Cardiac septum (tissue), 1 donor: ENCODE data around the gene KLK8. TPM values are rescaled to one million over a fixed set of nuclear protein-coding genes. Genes with fewer than 3 reads are reported as not detected.

Experiments used
- DNase-seq: peaks from one replicate; pipeline ENCODE4 v3.0.0-alpha.2; 2020; ENCODE audit warnings: low spot score
- intact Hi-C: fragments of 100-400 bp; cut with DNase I; formaldehyde crosslinking; loops from one replicate; pipeline ENCODE4 v1.14.0; 2022
- total RNA-seq: library from RNA; stranded (reverse); fragmentation: NEBNext Ultra II Directional; extraction: Animal tissue kit (Norgen Biotek cat#: 25700); gene quantifications from one replicate; pipeline ENCODE4 v1.2.1, GENCODE V29; 2021
- donor health status: DM: no; HTN: no; CAD: no.

The KLK8 gene
- total RNA-seq, 1 donor from 2014 or later, result not detected

DNA sequence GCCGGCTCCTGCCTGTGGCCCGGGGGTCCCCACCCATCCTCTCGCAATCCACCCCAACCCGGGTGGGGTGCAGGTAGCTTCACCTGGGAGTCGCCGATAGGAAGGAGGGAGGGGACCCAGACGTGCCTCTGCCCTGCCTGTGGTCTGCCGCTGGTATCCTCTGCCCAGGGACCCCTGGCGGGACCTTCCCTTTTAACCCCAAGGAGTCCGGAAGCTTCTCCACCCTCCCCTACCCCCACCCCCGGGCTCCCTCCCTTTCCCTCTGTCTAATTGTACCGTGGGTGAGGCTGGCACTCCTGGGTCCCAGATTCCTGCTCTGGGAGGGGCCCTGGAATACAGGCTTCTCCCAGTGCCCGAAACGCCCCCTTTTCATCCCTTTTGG lies 18.1 kb upstream of the KLK8 start, which contains the start of gene KLK10:
Gene KLK10 (minus strand): TSS at position 166 of the 382 bp plus-strand sequence. CDS start 579 bp downstream, outside the sequence.
- DNase-seq, result no peak
- intact Hi-C loops, result no loop called here

DNA sequence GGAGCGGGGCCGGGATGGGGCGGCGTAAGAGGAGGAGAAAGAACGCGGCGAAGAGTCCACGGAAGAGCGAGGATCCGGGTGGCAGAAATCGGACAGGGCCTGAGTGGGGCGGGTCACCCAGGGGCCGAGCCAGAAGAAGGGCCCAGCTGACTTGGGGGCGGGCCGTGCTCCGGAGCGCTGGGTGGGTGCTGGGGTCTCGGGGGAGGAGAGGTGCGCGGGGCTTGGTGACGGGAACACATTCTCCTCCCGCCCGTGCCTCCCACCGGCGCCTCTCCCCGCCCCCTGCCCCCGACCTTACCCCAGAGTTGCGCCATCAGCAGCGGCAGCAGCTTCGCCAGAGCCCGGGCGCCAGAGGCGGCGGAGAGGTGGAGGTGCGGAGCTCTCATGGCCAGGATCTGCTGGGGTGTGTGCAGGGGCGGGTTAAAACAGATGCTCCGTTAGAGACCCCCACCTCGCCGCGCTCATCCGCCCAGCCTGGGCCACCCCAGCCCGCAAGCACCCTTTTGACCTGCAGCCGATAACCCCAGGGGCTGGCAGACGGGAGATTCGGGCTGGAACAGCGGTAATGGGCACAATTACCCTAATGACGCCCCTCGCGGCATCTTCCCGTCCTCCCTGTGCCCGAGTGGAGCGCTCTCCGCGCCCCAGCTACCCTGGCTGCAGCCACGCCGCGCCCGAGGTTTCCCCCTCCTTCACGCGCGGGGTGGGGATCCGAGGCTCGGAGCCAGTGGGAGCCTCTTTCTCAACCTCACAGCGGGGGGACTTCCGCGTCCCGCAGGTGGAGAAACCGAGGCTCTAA lies 17.5 kb upstream of the KLK8 start:
- intact Hi-C loops, result no loop called here
- no peak for DNase-seq

DNA sequence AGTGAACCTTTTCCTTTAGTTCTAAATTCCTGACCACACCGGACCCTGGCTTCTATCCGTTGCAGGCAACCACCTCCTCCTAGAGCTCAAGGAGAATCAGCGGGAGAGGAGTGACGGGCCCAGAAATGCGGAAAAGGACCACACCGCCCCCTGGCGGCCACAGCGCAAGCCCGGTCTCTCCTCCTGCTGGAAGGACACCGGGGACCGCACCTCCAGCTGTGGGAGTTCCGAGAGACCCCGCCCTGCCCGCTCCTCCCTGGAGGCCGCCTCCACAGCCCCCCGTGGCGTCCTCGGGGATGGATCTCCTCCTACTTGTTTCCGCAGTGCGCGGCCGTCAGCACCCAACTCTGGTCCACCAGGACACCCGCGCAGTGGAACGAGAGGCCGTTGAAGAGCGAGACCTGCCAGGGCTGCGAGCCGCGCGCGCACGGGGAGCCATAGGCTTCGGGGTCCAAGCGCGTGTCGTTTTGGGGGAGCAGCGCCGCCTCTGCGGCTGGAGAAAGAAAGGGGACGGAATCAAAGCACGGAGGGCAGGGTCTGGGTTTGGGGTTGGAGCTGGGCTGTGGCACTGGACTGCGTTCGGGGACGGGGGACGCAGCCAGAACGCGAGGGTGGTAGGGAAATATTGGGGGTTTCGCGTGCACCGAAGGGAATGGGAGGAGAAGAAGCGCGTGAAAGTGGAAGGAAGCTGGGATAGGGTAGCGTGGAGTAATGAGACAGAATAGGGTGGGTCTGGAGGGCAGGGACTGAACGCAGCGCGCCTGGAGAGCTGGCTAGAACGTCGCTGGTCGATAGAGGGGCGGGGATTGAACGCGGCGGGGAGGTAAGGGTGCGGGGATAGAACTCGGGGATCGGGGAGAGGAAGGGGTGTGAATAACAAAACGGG lies 15.6 kb upstream of the KLK8 start:
- intact Hi-C loops, result no loop called here
- no peak for DNase-seq

DNA sequence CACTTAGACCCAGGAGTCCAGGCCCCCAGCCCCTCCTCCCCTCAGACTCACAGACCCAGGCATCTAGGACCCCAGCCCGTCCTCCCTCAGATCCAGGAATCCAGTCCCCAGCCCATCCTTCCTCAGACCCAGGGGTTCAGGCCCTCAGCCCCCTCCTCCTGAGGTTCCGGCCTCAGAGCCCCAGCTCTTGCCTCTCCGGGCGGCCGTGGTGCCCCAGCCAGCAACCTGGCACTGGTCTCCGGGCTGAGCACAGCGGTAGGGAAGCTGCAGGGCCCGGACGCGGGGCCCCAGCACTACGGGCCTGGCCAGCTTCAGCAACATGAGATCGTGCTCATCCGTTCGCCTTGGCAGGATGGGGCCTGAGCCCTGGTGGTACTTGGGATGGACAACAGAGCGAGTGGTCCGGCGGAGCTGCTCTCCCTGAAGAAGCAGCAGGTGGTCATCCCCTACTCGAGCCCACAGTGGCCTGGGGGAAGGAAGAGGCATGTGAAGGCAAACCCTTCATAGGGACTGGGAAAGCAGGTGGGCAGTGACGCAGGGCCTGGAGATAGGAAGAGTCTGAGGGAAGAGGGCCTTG lies 14.4 kb upstream of the KLK8 start:
- intact Hi-C loops, result no loop called here
- no peak for DNase-seq

DNA sequence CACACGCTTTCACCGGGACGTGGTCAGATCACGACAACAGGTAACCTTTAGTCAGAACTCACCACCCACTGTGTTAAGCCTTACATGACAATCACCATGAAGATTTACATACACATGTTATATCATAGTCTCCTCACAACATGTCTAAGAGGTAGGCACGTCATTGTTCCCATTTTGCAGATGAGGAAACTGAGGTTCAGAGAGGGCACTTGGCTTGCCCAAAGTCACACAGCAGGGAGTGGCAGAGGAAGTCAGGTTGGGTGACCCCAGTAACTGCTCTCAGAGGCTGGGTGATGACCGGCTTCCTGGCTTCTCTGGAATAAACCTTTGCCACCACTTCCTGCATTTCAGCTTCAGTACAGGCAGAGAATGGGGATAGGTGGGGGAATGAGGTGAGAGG lies 12.8 kb upstream of the KLK8 start:
- intact Hi-C loops, result no loop called here
- no peak for DNase-seq

DNA sequence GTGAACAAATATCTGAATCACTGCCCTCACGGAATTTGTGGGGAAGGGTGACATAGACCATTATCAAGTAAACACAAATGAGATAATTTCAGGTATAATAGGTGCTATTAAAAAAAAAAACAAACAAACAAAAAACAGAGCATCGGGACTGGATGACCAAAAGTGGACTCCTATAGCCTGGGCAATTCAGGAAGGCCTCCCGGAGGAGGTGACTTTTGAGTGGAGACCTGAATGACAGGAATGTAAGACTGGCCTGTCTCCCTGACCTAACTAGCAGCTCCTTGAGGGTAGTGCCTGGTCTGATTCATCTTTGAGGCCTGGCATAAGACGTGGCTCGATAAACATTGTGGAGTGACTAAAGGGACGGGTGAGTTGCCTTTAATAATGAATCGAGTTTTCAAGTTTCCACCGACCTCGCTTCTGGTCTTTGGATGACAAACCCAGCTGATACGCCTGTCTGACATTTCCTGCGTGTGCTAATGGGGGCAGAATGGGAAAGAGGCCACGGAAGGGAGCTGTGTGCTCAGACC lies 11.3 kb upstream of the KLK8 start:
- no peak for DNase-seq
- intact Hi-C loops, result no loop called here

DNA sequence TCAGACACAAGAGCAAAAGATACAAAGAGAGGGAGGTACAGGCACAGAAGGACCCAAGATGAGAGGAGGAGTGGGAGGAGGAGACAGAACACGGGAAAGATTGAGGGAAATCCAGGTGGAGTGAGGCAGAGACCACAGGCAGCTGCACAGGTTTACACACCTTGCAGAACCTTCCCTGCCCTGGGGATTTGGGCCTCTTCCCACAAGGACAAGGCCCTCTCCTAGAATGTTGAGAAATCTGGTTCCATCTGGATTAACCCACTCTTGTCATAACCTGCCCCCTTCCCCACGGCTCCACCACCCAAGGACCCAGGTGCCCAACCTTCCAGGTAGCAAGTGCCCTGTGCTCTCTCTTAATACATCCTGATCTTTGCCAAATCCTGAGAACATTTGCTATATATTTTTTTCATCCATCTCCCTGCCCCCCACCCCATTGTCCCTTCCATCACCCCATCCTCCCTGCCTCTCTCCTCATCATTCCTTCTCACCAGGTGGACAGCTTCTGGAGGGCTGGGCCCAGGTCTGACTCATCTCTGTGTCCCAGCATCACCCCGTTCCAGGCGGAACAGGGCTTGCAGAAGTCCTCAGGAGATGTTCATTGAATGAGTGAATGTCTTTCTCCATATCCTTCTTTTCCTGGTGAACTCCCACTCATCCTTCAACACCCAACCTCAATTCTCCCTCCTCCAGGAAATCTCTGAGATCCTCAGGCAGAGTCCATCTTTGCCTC lies 8.8 kb upstream of the KLK8 start:
- DNase-seq, result peak; percentile 58
- intact Hi-C loops, result no loop called here

DNA sequence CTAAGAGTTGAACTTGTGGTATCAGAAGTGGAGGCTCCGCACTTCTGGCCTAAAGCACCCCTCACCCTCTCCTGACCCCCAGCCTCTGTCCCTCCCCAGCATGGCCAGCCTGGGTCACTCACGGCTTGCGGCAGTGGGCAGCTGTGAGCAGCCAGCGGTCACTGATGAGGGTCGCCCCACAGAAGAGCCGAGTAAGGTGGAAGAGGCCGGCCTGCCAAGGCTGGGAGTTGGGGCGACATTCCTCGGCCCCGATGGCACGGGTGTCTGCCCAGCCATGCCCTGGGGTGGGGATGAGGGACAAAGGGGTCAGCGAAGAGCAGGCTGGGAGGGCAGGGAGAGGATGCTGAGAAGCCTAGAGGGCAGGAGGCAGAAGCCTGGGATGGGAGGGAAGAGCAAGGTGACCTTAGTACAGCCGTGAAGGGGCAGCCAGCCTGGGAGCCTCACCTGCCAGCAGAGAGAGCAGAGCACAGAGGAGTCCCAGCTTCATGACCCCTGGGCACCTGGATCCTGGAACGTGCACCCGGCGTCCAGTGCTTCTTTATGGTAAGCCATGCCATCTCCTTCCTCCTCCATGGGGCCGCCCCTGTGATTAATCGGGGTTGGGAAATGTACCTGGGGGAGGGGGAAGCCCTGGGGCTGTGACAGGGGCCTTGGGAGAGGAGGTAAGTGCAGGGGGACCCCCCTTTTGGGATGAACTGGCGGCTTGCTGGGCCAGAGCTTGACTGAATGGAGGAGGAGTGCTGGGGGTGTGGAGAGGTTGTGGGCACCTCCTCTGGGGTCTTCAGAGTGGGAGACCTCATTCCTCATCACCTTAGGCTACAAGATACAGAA lies 7.9 kb upstream of the KLK8 start:
- peak; percentile 63 for DNase-seq
- intact Hi-C loops, result no loop called here

DNA sequence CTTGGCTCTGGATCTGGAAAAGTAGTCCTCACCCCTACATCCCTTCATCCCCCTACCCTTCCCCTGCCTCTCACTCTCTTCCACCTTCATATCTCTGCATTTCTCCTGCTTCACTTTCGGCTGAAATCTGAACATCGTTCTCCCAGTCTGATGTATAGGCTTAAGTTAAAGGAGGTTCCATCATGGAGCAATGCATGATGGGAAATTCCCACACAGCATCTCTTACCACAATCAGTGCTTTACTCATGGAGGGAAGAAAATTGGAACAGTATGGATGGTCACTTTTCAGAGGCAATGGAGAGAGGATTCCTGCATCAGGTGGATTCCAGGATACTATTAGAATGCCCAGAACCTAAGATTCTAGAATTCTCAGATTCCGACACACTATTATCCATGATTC lies 6.1 kb upstream of the KLK8 start:
- no peak for DNase-seq
- intact Hi-C loops, result no loop called here

DNA sequence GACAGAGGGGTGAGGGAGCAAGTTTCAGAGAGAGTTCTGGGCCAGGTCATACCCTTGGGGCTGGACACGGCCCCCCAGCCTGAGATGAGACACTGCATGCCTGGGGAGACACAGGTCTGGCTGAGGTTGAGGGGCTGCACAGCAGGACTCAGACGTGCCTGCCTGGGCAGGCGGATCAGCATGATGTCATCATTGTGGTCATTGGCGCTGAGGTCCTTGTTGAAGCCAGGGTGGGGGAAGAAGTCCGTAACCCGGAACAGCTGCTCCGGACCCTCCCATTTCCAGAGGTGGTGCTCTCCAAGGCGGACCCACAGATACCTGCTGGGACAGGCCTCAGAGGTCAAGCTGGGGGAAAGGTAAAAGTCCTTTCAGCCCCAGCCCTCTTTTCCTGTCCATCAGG lies 5.0 kb upstream of the KLK8 start:
- peak; percentile 53 for DNase-seq
- intact Hi-C loops, result no loop called here

DNA sequence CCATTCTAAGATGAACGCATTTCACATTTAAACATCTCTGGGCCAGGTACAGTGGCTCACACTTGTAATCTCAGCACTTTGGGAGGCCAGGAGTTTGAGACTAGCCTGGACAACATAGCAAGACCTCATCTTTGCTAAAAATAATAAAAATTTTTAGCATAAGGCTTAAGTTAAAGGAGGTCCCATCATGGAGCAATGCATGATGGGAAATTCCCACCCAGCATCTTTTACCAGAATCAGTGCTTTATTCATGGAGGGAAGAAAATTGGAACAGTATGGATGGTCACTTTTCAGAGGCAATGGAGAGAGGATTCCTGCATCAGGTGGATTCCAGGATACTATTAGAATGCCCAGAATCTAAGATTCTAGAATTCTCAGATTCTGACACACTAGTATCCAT lies 3.8 kb upstream of the KLK8 start:
- DNase-seq, result no peak
- intact Hi-C loops, result no loop called here

DNA sequence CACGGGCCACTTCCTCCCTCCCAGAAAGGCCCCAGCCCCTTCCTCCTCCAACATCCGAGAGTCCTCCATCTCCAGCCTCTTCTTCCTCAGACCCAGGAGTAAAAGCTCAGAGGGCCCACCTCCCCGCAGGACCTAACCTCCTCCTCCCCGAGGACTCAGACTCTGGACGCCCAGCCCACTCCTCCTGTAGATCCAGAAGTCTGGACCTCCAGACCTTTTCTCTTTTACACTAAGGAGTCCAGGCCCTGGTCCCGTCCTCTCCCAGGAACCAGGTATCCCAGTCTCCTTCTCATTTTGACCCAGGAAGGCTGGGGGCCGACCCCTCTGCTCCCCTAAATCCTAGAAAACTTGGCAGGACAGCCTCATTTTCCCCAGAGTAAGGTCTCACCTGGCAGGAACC lies 1.9 kb upstream of the KLK8 start:
- DNase-seq, result no peak
- intact Hi-C loops, result no loop called here

DNA sequence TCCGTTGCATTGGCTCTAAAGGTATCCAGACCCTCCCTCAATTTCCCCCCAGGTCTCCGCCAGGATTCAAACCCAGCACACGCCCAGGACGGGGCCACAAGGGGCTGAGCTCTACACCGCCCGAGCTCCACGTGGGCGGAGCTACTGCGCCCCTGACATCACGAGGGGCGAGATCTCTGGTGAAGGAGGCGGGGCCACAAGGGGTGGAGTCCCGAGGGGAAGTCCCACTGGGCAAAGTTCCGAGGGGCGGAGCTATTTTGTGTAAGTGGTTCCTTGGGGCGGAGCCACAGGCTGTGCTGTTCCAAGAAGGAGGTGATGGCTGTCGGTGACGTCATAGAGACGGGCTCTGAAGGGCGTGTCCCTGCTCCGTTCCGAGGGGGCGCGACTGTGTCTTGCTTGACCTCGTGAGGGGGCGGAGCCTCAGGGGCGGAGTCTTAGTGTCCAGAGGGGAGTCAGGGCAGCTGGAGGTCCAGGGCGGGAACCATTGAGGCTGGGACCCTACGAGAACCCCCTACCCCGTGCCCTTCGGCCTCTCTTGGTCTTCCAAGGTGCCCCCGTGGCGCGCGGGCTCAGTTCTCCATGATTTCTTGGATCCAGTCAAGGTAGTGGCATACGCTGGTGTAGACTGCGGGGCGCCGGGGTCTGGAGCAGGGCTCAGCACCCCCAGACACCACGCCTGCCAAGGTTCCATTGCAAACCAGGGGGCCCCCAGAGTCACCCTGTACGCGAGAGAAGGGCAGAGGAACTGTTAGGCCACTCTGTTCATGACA lies 1.3 kb upstream of the KLK8 start:
- intact Hi-C loops, result no loop called here
- no peak for DNase-seq

DNA sequence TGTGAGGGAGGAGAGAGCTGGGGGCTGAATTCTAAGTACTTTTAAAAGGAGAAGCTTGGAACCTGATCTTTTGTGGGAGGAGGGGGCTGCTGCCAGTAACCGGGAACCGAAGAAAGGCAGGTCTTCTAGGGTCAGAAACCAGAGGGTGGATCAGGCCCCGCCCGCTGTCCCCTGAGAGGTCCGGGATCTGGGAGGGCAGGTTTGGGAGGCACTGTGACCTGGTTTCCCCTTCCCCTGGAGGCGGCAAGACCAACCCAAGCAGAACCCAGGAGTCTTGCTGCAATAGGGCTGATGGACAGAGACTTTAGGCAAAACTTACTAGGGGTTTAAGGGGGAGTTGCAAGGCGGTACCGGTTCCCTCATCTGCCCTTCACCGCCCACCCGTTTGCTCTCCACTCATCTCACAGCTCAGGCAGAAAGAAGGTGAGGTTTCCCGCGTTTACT lies 707 bp upstream of the KLK8 start:
- intact Hi-C loops, result no loop called here
- no peak for DNase-seq

DNA sequence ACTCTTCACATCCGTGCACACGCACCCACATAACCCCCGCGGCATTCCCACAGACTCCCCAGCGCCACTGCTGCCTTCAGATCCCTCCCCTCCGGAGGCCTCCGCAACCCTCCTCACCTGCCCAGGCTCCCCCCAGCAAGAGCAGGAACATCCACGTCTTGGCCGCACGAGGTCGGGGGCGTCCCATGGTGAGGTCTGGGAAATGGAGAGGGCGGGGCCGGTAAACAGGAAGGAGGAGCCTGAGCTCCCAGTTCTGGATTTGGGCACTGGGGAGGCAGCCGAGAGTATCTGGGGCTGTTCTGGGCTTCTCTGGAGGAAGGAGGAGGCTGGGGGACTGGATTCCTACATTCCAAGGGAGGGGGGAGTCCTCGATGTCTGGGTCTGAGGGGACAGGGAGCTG lies 423 bp downstream of the KLK8 start:
- intact Hi-C loops, result no loop called here
- peak; percentile 56 for DNase-seq

DNA sequence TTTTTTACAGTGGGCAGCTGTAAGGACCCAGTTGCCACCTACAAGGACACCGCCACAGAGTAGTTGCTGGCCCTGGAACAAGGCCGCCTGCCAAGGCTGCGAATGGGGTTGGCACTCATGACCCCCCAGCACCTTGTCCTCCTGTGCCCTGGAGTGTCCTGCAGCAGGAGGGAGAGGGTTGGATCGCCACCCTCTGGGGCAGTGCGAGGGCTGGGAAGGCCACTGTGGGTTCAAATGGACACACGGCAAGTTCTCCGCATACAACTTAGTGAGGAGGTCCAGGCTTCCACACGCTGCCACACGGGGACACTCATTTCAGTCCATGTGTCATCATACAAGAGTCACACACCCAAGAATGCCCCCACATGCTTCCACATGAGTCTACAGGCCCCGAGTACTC lies 978 bp downstream of the KLK8 start:
- intact Hi-C loops, result no loop called here
- peak; percentile 22 for DNase-seq

DNA sequence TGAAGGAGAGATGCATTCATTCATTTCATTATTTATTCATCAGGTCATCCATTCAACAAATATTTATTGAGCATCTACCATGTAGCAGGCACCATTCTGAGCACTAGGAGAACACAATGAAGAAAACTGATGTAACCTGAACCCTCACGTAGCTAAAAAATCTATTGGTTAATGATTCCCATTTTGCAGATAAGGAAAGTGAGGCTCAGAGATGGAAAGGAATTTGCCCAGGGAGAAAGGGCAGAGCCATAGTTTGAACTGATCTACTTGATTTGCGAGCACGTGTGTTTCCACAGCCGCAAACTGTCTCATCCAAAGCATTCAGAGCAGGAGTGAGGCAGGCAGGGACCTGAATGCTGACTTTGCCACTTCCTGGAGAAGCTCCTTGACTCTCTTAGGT lies 2.7 kb downstream of the KLK8 start:
- DNase-seq, result no peak
- intact Hi-C loops, result no loop called here

DNA sequence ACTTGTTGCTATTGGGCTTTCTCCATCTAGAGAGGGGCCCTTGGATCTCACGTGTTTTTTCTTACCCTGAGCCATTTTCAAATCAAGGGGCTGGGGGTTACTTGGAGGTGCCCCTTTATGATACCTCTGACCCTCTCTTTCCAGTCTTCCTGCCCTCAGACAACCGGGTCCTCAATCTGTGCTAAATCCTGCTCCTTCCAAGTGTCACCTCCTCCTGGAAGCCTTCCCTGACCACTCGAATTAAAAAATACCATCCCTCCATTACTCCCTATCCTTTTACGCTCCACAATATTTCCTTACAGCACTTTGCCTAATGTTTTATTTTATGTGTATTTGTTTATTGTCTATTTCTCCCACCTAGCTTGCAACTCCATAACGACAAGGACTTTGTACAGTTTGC lies 3.3 kb downstream of the KLK8 start:
- intact Hi-C loops, result no loop called here
- DNase-seq, result no peak
